Sigmoid colon (tissue), 7 donors: ENCODE measurements around the gene SS18. TPM values are rescaled to one million over a fixed set of nuclear protein-coding genes. Genes with fewer than 3 reads are reported as not detected.

Source experiments
- DNase-seq: peaks from one replicate; pipeline ENCODE4 v3.0.0-alpha.2; 2019
- H3K27ac ChIP-seq, 4 donors: fragments of 200-600 bp; sonication (generic); one replicate each; pipeline ENCODE4 v1.5.1; 2016 to 2019; ENCODE audit warnings: mild to moderate bottlenecking in 1 of 4
- H3K27me3 ChIP-seq, 3 donors: fragments of 200-600 bp; sonication (generic); one replicate each; pipeline ENCODE4 v1.5.1; 2019; ENCODE audit warnings: mild to moderate bottlenecking in 1 of 3
- H3K36me3 ChIP-seq, 4 donors: fragments of 200-600 bp; sonication (generic); one replicate each; pipeline ENCODE4 v1.5.1; 2016 to 2019
- H3K4me1 ChIP-seq, 4 donors: fragments of 200-600 bp; sonication (generic); one replicate each; pipeline ENCODE4 v1.5.1; 2017 to 2019
- H3K4me3 ChIP-seq, 4 donors: fragments of 200-600 bp; sonication (generic); one replicate each; pipeline ENCODE4 v1.5.1; 2017 to 2019; ENCODE audit warnings: mild to moderate bottlenecking in 2 of 4, moderate library complexity in 1 of 4
- H3K9me3 ChIP-seq, 4 donors: fragments of 200-600 bp in 3 of 4; sonication (generic) in 3 of 4; one replicate each; pipeline versions ENCODE4 v1.5.1 to v1.6.1; 2013 to 2019
- CTCF ChIP-seq, 4 experiments: fragments of 450-650 bp in 3 of 4; fragments of 200-600 bp in 1 of 4; IDR thresholded peaks; one replicate each; pipeline ENCODE4 v1.5.1; 2016 to 2019; ENCODE audit warnings: antibody characterized with exemption in 4 of 4, mild to moderate bottlenecking in 3 of 4, moderate library complexity in 2 of 4
- EP300 ChIP-seq, 4 donors: sonication (generic); formaldehyde crosslinking; IDR thresholded peaks; one replicate each; pipeline ENCODE4 v1.6.1; 2017; ENCODE audit warnings: antibody characterized with exemption in 4 of 4
- POLR2A ChIP-seq, 2 donors: fragments of 450-650 bp; IDR thresholded peaks; one replicate each; pipeline ENCODE4 v1.6.1; 2016; ENCODE audit warnings: antibody characterized with exemption in 2 of 2, mild to moderate bottlenecking in 2 of 2, moderate library complexity in 2 of 2
- POLR2AphosphoS5 ChIP-seq, 4 donors: sonication (generic); formaldehyde crosslinking; IDR thresholded peaks; one replicate each; pipeline ENCODE4 v1.6.1; 2017; ENCODE audit warnings: antibody characterized with exemption in 4 of 4
- WGBS, 2 donors: extraction: QIAGEN DNeasy Blood & Tissue Kit; methylation state at CpG; one replicate each; pipeline ENCODE4 v1.1.7; 2013; 5-methylcytosine and 5-hydroxymethylcytosine counted together
- intact Hi-C: fragments of 100-400 bp; cut with DNase I; formaldehyde crosslinking; loops from one replicate; pipeline ENCODE4 v1.15.1; 2023
- polyA plus RNA-seq, 3 donors: library from polyadenylated mRNA; stranded (reverse); fragments of 200-250 nt; gene quantifications; one replicate each; pipeline ENCODE4 v1.2.3, GENCODE V29; 2013
- total RNA-seq, 4 donors: library from RNA; depleted of rRNA; stranded (reverse); fragments of >200 nt; gene quantifications; one replicate each; pipeline ENCODE4 v1.1.0, GENCODE V29; 2016
- donor health status: healthy with polysubstance abuse.
- donor health status: Bipolar disorder and iron deficiency.
- donor health status: healthy.

SS18 gene
- total and polyA plus RNA-seq, 7 donors, result 22.8 to 204 (median 89.2) TPM

GRCh38 chr18:26103579-26103978 lies 13.2 kb upstream of the SS18 start:
- H3K4me3 ChIP-seq, result no peak overlapping the region
- no peak for DNase-seq
- TF ChIP-seq POLR2AphosphoS5 (IDR thresholded peaks at IDR 0.05), result no peak
- no peak for TF ChIP-seq POLR2A (IDR thresholded peaks at IDR 0.05)
- TF ChIP-seq EP300 (IDR thresholded peaks at IDR 0.05), result no peak
- TF ChIP-seq CTCF (IDR thresholded peaks at IDR 0.05), result no peak
- intact Hi-C loops, result no loop called here
- H3K27ac ChIP-seq, result no peak overlapping the region
- H3K9me3 ChIP-seq, result no peaks in the 10 kb centered on the region
- WGBS, 2 donors, result 30 to 66% methylated on average over 5 of the region's 5 CpGs
- H3K36me3 ChIP-seq, result no peaks in the 10 kb centered on the region
- no peaks in the 10 kb centered on the region for H3K27me3 ChIP-seq
- H3K4me1 ChIP-seq, result no peaks in the 10 kb centered on the region

- H3K9me3 ChIP-seq, result no peaks in the 10 kb centered on the region
- no peak overlapping the region for H3K27ac ChIP-seq
- H3K4me1 ChIP-seq, result no peaks in the 10 kb centered on the region
- H3K4me3 ChIP-seq, result no peak overlapping the region
- no peak for TF ChIP-seq EP300 (IDR thresholded peaks at IDR 0.05)
- no peak for TF ChIP-seq POLR2AphosphoS5 (IDR thresholded peaks at IDR 0.05)
- no peak for TF ChIP-seq POLR2A (IDR thresholded peaks at IDR 0.05)
- TF ChIP-seq CTCF (IDR thresholded peaks at IDR 0.05), result no peak
- 94 to 97% methylated on average over 5 of the region's 5 CpGs for WGBS, 2 donors
- intact Hi-C loops, result loop anchor here (10.0 kb wide), 1 partner anchor 447 kb away; the partner anchor contains the start of gene KCTD1
- no peaks in the 10 kb centered on the region for H3K36me3 ChIP-seq
- no peak for DNase-seq
- no peaks in the 10 kb centered on the region for H3K27me3 ChIP-seq
Measured at GRCh38 chr18:26097563-26097962, 7.2 kb upstream of the SS18 start.

GRCh38 chr18:26096852-26097251 lies 6.4 kb upstream of the SS18 start:
- no peak for DNase-seq
- H3K4me3 ChIP-seq, result no peak overlapping the region
- H3K9me3 ChIP-seq, result no peaks in the 10 kb centered on the region
- no peaks in the 10 kb centered on the region for H3K27me3 ChIP-seq
- TF ChIP-seq CTCF (IDR thresholded peaks at IDR 0.05) (no peak), POLR2AphosphoS5 (IDR thresholded peaks at IDR 0.05) (no peak), POLR2A (IDR thresholded peaks at IDR 0.05) (no peak), EP300 (IDR thresholded peaks at IDR 0.05) (no peak)
- H3K36me3 ChIP-seq, result no peaks in the 10 kb centered on the region
- 47 to 100% methylated on average over 1 of the region's 1 CpG for WGBS, 2 donors
- intact Hi-C loops, result loop anchor here (10.0 kb wide), 1 partner anchor 448 kb away; the partner anchor contains the start of gene KCTD1
- H3K4me1 ChIP-seq, result peaks cover 0 to under 1% (median 0%) of the 10 kb centered on the region in 4 donors
- H3K27ac ChIP-seq, result no peak overlapping the region

GRCh38 chr18:26091047-26091630 lies 726 bp upstream of the SS18 start:
- TF ChIP-seq EP300 (IDR thresholded peaks at IDR 0.05), result no peak
- TF ChIP-seq CTCF (IDR thresholded peaks at IDR 0.05), result no peak
- peak in 1 of 4 donors; percentile 24 for TF ChIP-seq POLR2AphosphoS5 (IDR thresholded peaks at IDR 0.05)
- TF ChIP-seq POLR2A (IDR thresholded peaks at IDR 0.05), result no peak
- Histone ChIP-seq H3K27ac (peak overlapping the region; percentile 85 to 99 (median 95)), H3K36me3 (peaks cover 0 to 10% (median 0%) of the 10 kb centered on the region in 4 donors), H3K4me1 (peaks cover 0 to 34% (median 27%) of the 10 kb centered on the region in 4 donors), H3K27me3 (no peaks in the 10 kb centered on the region), H3K9me3 (no peaks in the 10 kb centered on the region), H3K4me3 (peak overlapping the region; percentile 56 to 87 (median 80))
- WGBS, 2 donors, result 2 to 4% methylated on average over 29 of the region's 29 CpGs
- intact Hi-C loops, result loop anchor here (2.0 to 10.0 kb wide), 3 partner anchors 134 to 566 kb away; partner anchors contain the start of gene KCTD1
- DNase-seq, result peak; percentile 88
